Memory B cell (primary cell): ENCODE measurements around the gene COL24A1.
"Not testable (repeated sequence)": the region's sequence is repeated elsewhere in the genome, so short reads cannot be mapped to it uniquely, and the experiment has no call there.

Experiments
- ATAC-seq: fragments of 150-1000 bp; cut with Tn5 transposase; 2 replicates; pipeline ENCODE4 v1.10.0; 2021; ENCODE audit warnings: low read depth, mild to moderate bottlenecking, moderate library complexity
- DNase-seq, 2 donors: peaks; one replicate each; pipeline ENCODE4 v3.0.0; 2022; ENCODE audit warnings: low spot score in 2 of 2
- H3K27ac Mint-ChIP-seq: one replicate; pipeline ENCODE4 v1.8.0; 2022; ENCODE audit warnings: mild to moderate bottlenecking, moderate library complexity, mixed read lengths
- H3K27me3 Mint-ChIP-seq: one replicate; pipeline ENCODE4 v1.8.0; 2022; ENCODE audit warnings: mixed read lengths
- H3K36me3 Mint-ChIP-seq: one replicate; pipeline ENCODE4 v1.8.0; 2022; ENCODE audit warnings: mild to moderate bottlenecking, mixed read lengths
- H3K4me1 Mint-ChIP-seq: one replicate; pipeline ENCODE4 v1.8.0; 2022; ENCODE audit warnings: mixed read lengths
- H3K4me3 Mint-ChIP-seq: one replicate; pipeline ENCODE4 v1.8.0; 2022; ENCODE audit warnings: mild to moderate bottlenecking, moderate library complexity, mixed read lengths
- H3K9me3 Mint-ChIP-seq: one replicate; pipeline ENCODE4 v1.8.0; 2022; ENCODE audit warnings: mixed read lengths

The COL24A1 gene

DNA sequence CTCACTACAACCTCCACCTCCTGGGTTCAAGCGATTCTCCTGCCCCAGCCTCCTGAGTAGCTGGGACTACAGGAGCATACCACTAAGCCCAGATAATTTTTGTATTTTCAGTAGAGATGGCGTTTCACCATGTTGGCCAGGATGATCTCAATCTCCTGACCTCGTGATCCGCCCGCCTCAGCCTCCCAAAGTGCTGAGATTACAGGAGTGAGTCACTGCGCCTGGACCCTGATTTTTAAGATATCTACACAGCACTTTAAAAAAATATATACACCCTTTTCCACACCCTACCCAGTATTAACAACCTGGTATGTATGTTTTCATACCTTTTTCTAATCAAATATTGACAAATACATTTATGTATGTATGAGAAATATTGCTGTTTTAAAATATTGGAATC, 379.6 kb downstream of the COL24A1 start:
- H3K4me3 Mint-ChIP-seq, H3K4me1 Mint-ChIP-seq, ATAC-seq, H3K9me3 Mint-ChIP-seq, H3K27me3 Mint-ChIP-seq, H3K27ac Mint-ChIP-seq, DNase-seq, H3K36me3 Mint-ChIP-seq: not testable (repeated sequence)

DNA sequence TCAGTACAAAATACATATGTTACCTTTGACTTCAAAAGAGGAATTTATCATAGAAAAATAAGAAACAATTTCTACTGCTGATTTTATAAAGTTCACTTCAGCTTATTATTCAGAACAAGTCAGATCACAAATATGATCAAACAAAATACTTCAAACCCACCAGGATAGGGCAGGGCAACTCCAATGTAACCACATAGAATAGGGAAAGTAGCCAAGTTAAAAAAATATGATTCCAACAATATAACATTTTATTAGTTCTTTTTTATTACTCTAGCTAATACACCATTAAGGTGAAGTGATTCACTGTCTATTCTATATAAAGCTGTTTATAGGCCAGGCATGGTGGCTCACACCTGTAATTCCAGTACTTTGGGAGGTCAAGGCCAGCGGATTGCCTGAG, 393.8 kb downstream of the COL24A1 start:
- Mint-ChIP-seq H3K27me3 (no peaks in the 10 kb centered on the region), H3K27ac (no peak overlapping the region), H3K36me3 (no peaks in the 10 kb centered on the region), H3K4me3 (no peak overlapping the region), H3K4me1 (peaks cover 3% of the 10 kb centered on the region), H3K9me3 (no peaks in the 10 kb centered on the region)
- DNase-seq (no peak), ATAC-seq (no peak)

GRCh38 chr1:85756864-85757263, 399.7 kb downstream of the COL24A1 start:
- H3K9me3 Mint-ChIP-seq, result peaks cover 4% of the 10 kb centered on the region
- H3K27ac Mint-ChIP-seq, result no peak overlapping the region
- H3K27me3 Mint-ChIP-seq, result no peaks in the 10 kb centered on the region
- H3K4me3 Mint-ChIP-seq, result no peak overlapping the region
- DNase-seq (no peak), ATAC-seq (no peak)
- no peaks in the 10 kb centered on the region for H3K4me1 Mint-ChIP-seq
- no peaks in the 10 kb centered on the region for H3K36me3 Mint-ChIP-seq

DNA sequence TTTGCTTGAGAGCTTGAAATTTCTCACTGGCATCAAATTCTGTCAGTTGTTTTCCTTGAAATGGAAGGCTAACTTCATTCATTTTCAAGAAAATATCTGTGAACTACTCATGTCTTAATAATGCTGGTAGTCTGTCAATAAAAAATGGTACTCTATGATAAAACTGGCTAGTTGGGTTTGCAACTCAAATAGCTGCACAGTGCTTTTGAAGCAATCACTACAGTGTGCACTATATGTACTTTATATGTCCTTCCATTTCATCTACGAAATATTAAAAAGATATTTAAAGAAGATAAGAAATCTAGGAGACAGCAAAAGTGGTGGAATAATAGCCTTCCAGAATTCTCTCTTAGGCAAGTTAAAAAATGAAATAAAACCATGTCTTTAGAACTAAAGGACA, 408.5 kb downstream of the COL24A1 start:
- H3K27ac Mint-ChIP-seq, result no peak overlapping the region
- H3K36me3 Mint-ChIP-seq, result no peaks in the 10 kb centered on the region
- ATAC-seq, result no peak
- H3K9me3 Mint-ChIP-seq, result no peaks in the 10 kb centered on the region
- DNase-seq, result no peak
- H3K4me1 Mint-ChIP-seq, result no peaks in the 10 kb centered on the region
- H3K27me3 Mint-ChIP-seq, result peaks cover 4% of the 10 kb centered on the region
- H3K4me3 Mint-ChIP-seq, result no peak overlapping the region

DNA sequence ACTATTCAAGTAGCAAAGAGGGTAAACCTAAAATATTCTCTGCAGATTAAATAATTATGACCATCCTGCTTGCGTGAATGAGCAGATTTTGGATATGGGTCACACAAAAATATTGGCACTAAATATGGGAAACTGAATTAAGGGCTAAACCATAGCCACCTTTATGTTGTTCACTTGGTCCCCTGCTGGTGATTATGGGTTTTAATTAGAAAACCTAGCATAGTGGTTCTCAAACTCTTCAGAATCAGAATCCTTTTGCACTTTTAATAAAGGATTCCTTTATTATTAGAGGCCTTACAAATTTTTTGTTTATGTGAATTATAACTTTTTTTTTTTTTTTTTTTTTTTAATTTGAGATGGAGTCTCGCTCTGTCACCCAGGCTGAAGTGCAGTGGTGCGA, 409.8 kb downstream of the COL24A1 start:
- no peak overlapping the region for H3K4me3 Mint-ChIP-seq
- no peaks in the 10 kb centered on the region for H3K36me3 Mint-ChIP-seq
- peaks cover 4% of the 10 kb centered on the region for H3K27me3 Mint-ChIP-seq
- no peaks in the 10 kb centered on the region for H3K9me3 Mint-ChIP-seq
- H3K4me1 Mint-ChIP-seq, result no peaks in the 10 kb centered on the region
- no peak for ATAC-seq
- no peak overlapping the region for H3K27ac Mint-ChIP-seq
- DNase-seq, result no peak

DNA sequence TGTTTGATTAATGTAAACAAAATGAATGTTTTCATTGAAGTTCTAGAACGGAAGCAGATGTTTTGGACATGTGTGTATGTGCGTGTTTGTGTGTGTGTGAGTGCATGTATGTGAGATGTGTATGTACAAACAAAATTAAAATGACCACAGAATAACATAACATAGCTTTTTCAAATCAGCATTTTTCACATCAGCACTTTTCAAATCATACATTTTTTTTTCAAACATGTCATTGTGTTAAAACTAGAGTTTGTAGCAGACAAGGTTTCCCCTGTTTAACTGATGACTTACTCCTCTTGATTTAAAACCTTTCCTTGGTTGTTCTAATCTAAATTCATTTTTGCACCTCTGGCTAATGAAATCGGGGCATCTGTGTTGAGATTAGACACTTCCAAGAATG, 412.8 kb downstream of the COL24A1 start:
- H3K9me3 Mint-ChIP-seq, result no peaks in the 10 kb centered on the region
- no peak for ATAC-seq
- no peaks in the 10 kb centered on the region for H3K4me1 Mint-ChIP-seq
- no peak overlapping the region for H3K4me3 Mint-ChIP-seq
- H3K27me3 Mint-ChIP-seq, result peaks cover 6% of the 10 kb centered on the region
- no peak overlapping the region for H3K27ac Mint-ChIP-seq
- no peak for DNase-seq
- no peaks in the 10 kb centered on the region for H3K36me3 Mint-ChIP-seq

- no peaks in the 10 kb centered on the region for H3K4me1 Mint-ChIP-seq
- no peak for ATAC-seq
- no peak overlapping the region for H3K27ac Mint-ChIP-seq
- H3K36me3 Mint-ChIP-seq, result no peaks in the 10 kb centered on the region
- peaks cover 6% of the 10 kb centered on the region for H3K27me3 Mint-ChIP-seq
- no peak overlapping the region for H3K4me3 Mint-ChIP-seq
- DNase-seq, result no peak
- H3K9me3 Mint-ChIP-seq, result no peaks in the 10 kb centered on the region
Measured at GRCh38 chr1:85734931-85735330, 421.6 kb downstream of the COL24A1 start.

GRCh38 chr1:85718678-85719340, 437.8 kb downstream of the COL24A1 start:
- Mint-ChIP-seq H3K9me3 (peaks cover 16% of the 10 kb centered on the region), H3K27ac (no peak overlapping the region), H3K27me3 (peaks cover 6% of the 10 kb centered on the region), H3K36me3 (peaks cover 10% of the 10 kb centered on the region), H3K4me1 (no peaks in the 10 kb centered on the region), H3K4me3 (no peak overlapping the region)
- ATAC-seq (no peak), DNase-seq (no peak)

- ATAC-seq, H3K27ac Mint-ChIP-seq: not testable (repeated sequence)
Measured at GRCh38 chr1:85714418-85715114, 442.0 kb downstream of the COL24A1 start.

DNA sequence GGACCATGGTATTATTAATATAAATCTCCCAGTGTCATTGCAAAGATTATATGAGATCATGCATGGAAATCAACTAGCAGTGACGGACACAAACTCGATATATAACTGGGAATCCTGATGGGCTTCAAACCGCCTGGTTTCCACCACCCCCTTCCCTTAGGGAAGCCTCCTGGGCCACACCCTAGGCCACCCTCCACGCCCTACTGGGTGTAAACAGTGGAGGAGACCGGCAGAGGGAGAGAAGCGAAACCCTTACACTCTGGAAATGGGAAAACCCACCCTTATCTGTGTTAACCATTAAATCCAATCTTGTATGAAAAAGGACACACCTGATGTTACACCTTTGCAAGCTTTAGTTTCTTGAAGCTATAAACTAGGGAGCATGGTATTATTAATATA, 447.7 kb downstream of the COL24A1 start:
- Mint-ChIP-seq H3K4me3 (no peak overlapping the region), H3K36me3 (peaks cover 12% of the 10 kb centered on the region), H3K4me1 (peaks cover 9% of the 10 kb centered on the region), H3K27me3 (peaks cover 3% of the 10 kb centered on the region), H3K9me3 (no peaks in the 10 kb centered on the region), H3K27ac (no peak overlapping the region)
- no peak for ATAC-seq
- no peak for DNase-seq

More at GRCh38 chr1:85714418-85715114, 442.0 kb downstream of the COL24A1 start:
- H3K4me3 Mint-ChIP-seq, H3K9me3 Mint-ChIP-seq, H3K36me3 Mint-ChIP-seq, H3K4me1 Mint-ChIP-seq, DNase-seq, H3K27me3 Mint-ChIP-seq: not testable (repeated sequence)

DNA sequence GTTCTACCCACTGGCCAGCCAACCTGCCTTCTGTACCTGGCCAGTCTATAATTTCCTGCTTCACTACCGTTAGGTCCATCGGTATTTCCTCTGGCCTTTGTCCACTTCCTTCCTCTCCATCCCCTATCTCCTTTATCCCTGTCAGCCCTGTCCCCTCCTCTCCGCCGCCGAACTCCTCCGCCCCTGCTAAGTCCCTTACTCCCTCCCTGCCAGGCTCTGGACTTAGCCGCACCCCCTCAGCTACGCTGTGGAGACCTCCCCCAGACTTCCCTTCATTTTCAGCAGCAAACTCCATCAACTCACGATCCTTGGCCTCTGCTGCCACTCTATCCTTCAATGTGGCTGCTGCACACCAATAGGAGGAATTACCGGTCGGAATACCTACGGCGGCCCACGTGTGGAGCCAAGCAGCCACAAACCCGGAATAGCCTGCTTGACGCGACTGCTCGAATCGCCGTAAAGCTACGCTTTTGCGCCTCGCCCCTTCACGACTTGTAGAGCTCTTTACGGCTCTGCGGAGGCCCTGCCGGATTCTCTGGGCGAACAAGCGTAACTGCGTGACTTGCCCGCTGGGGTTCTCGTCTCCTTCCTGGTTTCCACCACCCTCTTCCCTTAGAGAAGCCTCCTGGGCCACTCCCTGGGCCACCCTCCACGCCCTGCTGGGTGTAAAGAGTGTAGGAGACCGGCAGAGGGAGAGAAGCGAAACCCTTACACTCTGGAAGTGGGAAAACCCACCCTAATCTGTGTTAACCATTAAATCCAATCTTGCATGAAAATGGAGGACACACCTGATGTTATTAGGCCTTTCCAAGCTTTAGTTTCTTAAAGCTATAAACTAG, 448.4 kb downstream of the COL24A1 start, which contains the start of gene ZNHIT6:
TSS of gene ZNHIT6 (minus strand) at position 444 of the 839 bp plus-strand sequence. CDS start at position 295, 149 bp downstream.
- H3K27ac Mint-ChIP-seq, result no peak within 1 kb of the TSS
- no peaks in the 10 kb centered on the region for H3K27me3 Mint-ChIP-seq
- ATAC-seq (peak; percentile 90), DNase-seq (peak; percentile 73 to 76)
- peaks cover 14% of the 10 kb centered on the region for H3K4me1 Mint-ChIP-seq
- no peak within 1 kb of the TSS for H3K4me3 Mint-ChIP-seq
- H3K36me3 Mint-ChIP-seq, result peaks cover 17% of the 10 kb centered on the region
- H3K9me3 Mint-ChIP-seq, result no peaks in the 10 kb centered on the region

DNA sequence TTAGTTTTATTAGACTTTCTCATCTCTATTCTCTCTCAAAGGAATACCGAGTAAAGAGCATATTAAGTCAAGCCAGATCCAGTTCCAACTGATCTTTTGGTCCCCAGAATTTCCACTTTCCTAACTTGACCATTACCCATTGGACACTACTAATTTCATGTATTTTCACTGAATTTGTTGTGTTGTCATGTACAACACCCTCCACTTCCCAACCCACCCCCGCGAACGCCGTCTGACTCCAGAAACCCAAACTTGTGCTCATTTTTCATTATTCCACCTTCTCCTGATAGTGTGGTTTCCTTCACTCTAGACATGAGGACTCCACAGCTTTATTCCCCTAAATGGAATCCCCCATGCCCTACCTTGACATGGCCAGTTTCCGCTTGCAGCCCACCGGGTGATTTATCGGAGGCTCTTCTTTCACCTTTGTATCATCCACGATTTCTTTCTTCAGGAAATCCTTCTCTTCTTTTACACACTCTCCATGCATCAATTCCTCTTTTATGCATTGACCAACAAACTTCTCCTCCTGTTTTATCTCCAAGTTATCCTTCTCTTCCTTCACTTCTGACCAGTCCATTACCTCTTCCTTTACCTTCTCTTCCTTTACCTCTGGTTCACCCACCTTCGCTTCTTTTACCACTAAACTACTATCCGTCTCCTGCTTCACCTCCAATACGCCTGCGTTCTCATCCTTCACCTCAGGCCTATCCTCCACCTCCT, 449.1 kb downstream of the COL24A1 start:
- no peak overlapping the region for H3K27ac Mint-ChIP-seq
- ATAC-seq (no peak), DNase-seq (no peak)
- no peak overlapping the region for H3K4me3 Mint-ChIP-seq
- no peaks in the 10 kb centered on the region for H3K27me3 Mint-ChIP-seq
- peaks cover 15% of the 10 kb centered on the region for H3K4me1 Mint-ChIP-seq
- peaks cover 19% of the 10 kb centered on the region for H3K36me3 Mint-ChIP-seq
- H3K9me3 Mint-ChIP-seq, result no peaks in the 10 kb centered on the region

DNA sequence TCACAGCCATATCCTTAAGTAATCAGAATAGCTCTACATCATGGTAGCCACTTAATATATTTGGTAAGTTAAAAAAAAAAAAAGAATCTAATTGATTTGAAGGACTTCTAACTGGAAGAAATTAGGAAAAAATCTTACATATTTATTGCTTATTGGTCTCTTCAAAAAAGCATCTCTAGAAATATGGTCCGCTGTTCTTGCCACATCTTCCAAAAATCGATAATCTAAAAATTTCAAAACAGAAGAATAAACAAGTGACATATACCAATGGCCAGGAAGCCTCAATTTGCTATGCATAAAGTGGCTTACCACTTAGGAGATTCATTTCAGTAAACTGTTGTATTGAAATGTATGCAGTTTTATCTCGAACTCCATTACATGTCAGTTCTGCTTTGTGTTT, 450.6 kb downstream of the COL24A1 start:
- DNase-seq (no peak), ATAC-seq (no peak)
- Mint-ChIP-seq H3K9me3 (no peaks in the 10 kb centered on the region), H3K4me1 (peaks cover 15% of the 10 kb centered on the region), H3K36me3 (peaks cover 21% of the 10 kb centered on the region), H3K4me3 (peak overlapping the region; percentile 18), H3K27ac (no peak overlapping the region), H3K27me3 (no peaks in the 10 kb centered on the region)

DNA sequence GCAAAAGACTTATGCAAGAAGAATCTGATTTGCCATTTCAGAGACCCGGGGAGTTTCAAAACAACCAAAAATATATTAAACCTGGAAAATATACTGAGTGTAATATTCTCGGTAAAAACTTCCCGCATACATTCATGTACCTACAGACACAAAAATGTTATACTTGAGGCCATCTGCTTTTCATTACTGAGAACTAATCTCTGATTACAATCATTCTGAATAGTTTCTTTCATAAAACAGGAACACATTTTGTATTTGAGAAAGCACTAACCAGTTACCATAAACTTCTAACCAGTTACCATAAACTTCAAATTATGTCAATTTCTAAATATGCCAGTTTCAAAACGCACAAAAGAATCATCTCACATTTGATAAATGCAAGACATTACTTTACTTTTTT, 456.1 kb downstream of the COL24A1 start:
- no peaks in the 10 kb centered on the region for H3K9me3 Mint-ChIP-seq
- no peaks in the 10 kb centered on the region for H3K27me3 Mint-ChIP-seq
- peaks cover 8% of the 10 kb centered on the region for H3K4me1 Mint-ChIP-seq
- H3K4me3 Mint-ChIP-seq, result no peak overlapping the region
- no peak for ATAC-seq
- peaks cover 26% of the 10 kb centered on the region for H3K36me3 Mint-ChIP-seq
- H3K27ac Mint-ChIP-seq, result no peak overlapping the region
- DNase-seq, result no peak
